22Rv1 (cell line): ENCODE results near the gene RASL11A.
A peak's percentile ranks its signal among the peaks of the same experiment; 100 is the strongest.
"Not testable (repeated sequence)": the region's sequence is repeated elsewhere in the genome, so short reads cannot be mapped to it uniquely, and the experiment has no call there.

Experiments
- H3K27ac ChIP-seq: fragments of 450-650 bp; 2 replicates; pipeline ENCODE4 v1.5.1; 2017
- CTCF ChIP-seq: fragments of 450-650 bp; IDR thresholded peaks from 2 replicates; pipeline ENCODE4 v1.5.1; 2017; ENCODE audit warnings: mild to moderate bottlenecking
- ZFX ChIP-seq: fragments of 450-650 bp; IDR thresholded peaks from 2 replicates; pipeline ENCODE4 v1.6.1; 2017; ENCODE audit warnings: antibody characterized with exemption, borderline replicate concordance

The RASL11A gene

GRCh38 chr13:27280009-27280656, 9.5 kb downstream of the RASL11A start:
- TF ChIP-seq ZFX: no peak
- TF ChIP-seq CTCF: no peak
- no peak overlapping the region for H3K27ac ChIP-seq

GRCh38 chr13:27280841-27281240, 10.2 kb downstream of the RASL11A start:
- no peak overlapping the region for H3K27ac ChIP-seq
- no peak for TF ChIP-seq ZFX
- no peak for TF ChIP-seq CTCF

GRCh38 chr13:27281420-27281819, 10.8 kb downstream of the RASL11A start:
- TF ChIP-seq ZFX: no peak
- TF ChIP-seq CTCF: no peak
- H3K27ac ChIP-seq: no peak overlapping the region

GRCh38 chr13:27283906-27284493, 13.4 kb downstream of the RASL11A start:
- TF ChIP-seq CTCF (peak; percentile 23; the same call in 1 of the 2 replicates), ZFX (no peak)
- no peak overlapping the region for H3K27ac ChIP-seq

GRCh38 chr13:27288392-27288791, 17.8 kb downstream of the RASL11A start:
- no peak overlapping the region for H3K27ac ChIP-seq
- TF ChIP-seq ZFX (no peak), CTCF (no peak)

- no peak for TF ChIP-seq ZFX
- no peak for TF ChIP-seq CTCF
- H3K27ac ChIP-seq: no peak overlapping the region
These were observed 18.5 kb downstream of the RASL11A start for GRCh38 chr13:27289011-27289665.

- TF ChIP-seq ZFX: no peak
- no peak overlapping the region for H3K27ac ChIP-seq
These were observed 20.1 kb downstream of the RASL11A start for GRCh38 chr13:27290715-27291114.

GRCh38 chr13:27291967-27292366, 21.3 kb downstream of the RASL11A start:
- H3K27ac ChIP-seq: not testable (repeated sequence)
